CD4-positive, alpha-beta T cell (primary cell): Measurements from ENCODE around the gene PSMC5. TPM values are rescaled to one million over a fixed set of nuclear protein-coding genes. Genes with fewer than 3 reads are reported as not detected.
"Not testable (repeated sequence)": the region's sequence is repeated elsewhere in the genome, so short reads cannot be mapped to it uniquely, and the experiment has no call there.

Experiments
- ATAC-seq: fragments of 200-7000 bp; cut with Tn5 transposase; one replicate; pipeline ENCODE4 v1.10.0; 2022; ENCODE audit warnings: mild to moderate bottlenecking; ENCODE audit not compliant: poor library complexity
- CTCF ChIA-PET: fragments of 350-600 bp; sonication (Branson Sonifier 250); formaldehyde crosslinking; loops from one replicate; lab custom pipeline; 2021; ENCODE audit warnings: antibody characterized with exemption, inconsistent platforms; lab: Charles Lee
- POLR2A ChIA-PET: fragments of 350-600 bp; sonication (Branson Sonifier 250); formaldehyde crosslinking; loops from one replicate; lab custom pipeline; 2021; ENCODE audit warnings: antibody characterized with exemption, inconsistent platforms; lab: Charles Lee
- DNase-seq, 14 experiments: peaks; one replicate each; pipeline ENCODE4 v3.0.0-alpha.2; 2013 to 2020; ENCODE audit warnings: mixed read lengths in 2 of 14
- H3K27ac ChIP-seq, 2 donors: one replicate each; pipeline versions ENCODE4 v1.5.1 to v1.7.0; 2013; ENCODE audit warnings: low read length in 2 of 2, low read depth in 1 of 2, mild to moderate bottlenecking in 1 of 2
- H3K27me3 ChIP-seq, 2 experiments: 1 replicate in 1 of 2; 2 replicates in 1 of 2; pipeline versions ENCODE4 v1.6.1 to v1.7.0; 2013; ENCODE audit warnings: low read length in 2 of 2, control low read depth in 1 of 2, mild to moderate bottlenecking in 1 of 2, moderate library complexity in 1 of 2; ENCODE audit not compliant: insufficient read depth in 2 of 2, control insufficient read depth in 1 of 2
- H3K36me3 ChIP-seq: one replicate; pipeline ENCODE4 v1.6.1; 2013; ENCODE audit warnings: low read length, control low read depth; ENCODE audit not compliant: insufficient read depth
- H3K4me1 ChIP-seq: one replicate; pipeline ENCODE4 v1.6.1; 2013; ENCODE audit warnings: low read length, control low read depth; ENCODE audit not compliant: insufficient read depth
- H3K4me3 ChIP-seq: one replicate; pipeline ENCODE4 v1.5.1; 2013; ENCODE audit warnings: mild to moderate bottlenecking, low read length, moderate library complexity
- H3K9me3 ChIP-seq, 2 experiments: 1 replicate in 1 of 2; 2 replicates in 1 of 2; pipeline versions ENCODE4 v1.6.1 to v1.7.0; 2013; ENCODE audit warnings: low read length in 2 of 2, mild to moderate bottlenecking in 2 of 2, control low read depth in 1 of 2, moderate library complexity in 1 of 2; ENCODE audit not compliant: control insufficient read depth in 1 of 2, insufficient read depth in 1 of 2
- H3K27ac Mint-ChIP-seq: one replicate; pipeline ENCODE4 v1.8.0; 2020; ENCODE audit warnings: mixed read lengths
- H3K27me3 Mint-ChIP-seq: one replicate; pipeline ENCODE4 v1.8.0; 2021; ENCODE audit warnings: mixed read lengths
- H3K36me3 Mint-ChIP-seq: one replicate; pipeline ENCODE4 v1.8.0; 2021; ENCODE audit warnings: low read depth, mixed read lengths
- H3K4me1 Mint-ChIP-seq: one replicate; pipeline ENCODE4 v1.8.0; 2021; ENCODE audit warnings: low read depth, mixed read lengths
- H3K4me3 Mint-ChIP-seq: one replicate; pipeline ENCODE4 v1.8.0; 2020; ENCODE audit warnings: mild to moderate bottlenecking, mixed read lengths
- H3K9me3 Mint-ChIP-seq: one replicate; pipeline ENCODE4 v1.8.0; 2020; ENCODE audit warnings: mixed read lengths
- intact Hi-C, 2 experiments: fragments of 100-400 bp; cut with DNase I in 1 of 2; cut with micrococcal nuclease in 1 of 2; formaldehyde crosslinking; loops; one replicate each; pipeline versions ENCODE4 v1.15.1 to v1.9.0; 2023 to 2025; cut with DNase I, micrococcal nuclease
- total RNA-seq, 174 experiments: library from RNA in 2 of 174; stranded (reverse) in 2 of 174; gene quantifications; one replicate each; pipeline ENCODE4 v1.2.3 and lab custom pipeline; 2021 to 2026

Gene PSMC5
- total RNA-seq, 2 experiments from 2014 or later: 83.1 to 84.6 TPM

DNA sequence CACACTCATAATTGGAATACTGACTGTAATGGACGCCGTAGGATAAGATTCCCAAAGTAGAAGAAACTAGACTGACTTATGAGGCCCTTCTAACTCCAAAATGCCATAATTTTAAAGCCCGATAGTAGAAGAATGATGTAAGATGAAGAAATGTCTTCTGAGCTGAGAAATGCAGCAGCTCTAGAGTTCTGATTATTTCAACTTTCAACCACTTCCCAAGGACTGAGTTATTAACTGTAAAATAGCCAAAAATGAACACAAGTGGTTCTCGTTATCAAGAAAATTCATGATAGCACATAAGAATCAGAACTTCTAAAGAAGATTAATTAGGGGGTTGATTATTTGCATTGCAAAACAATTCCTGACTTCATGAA lies 43.0 kb downstream of the PSMC5 start:
- intact Hi-C loops, H3K27me3 ChIP-seq, ATAC-seq, DNase-seq, H3K27me3 Mint-ChIP-seq, H3K4me1 ChIP-seq, H3K36me3 Mint-ChIP-seq, H3K4me3 Mint-ChIP-seq, POLR2A ChIA-PET, H3K9me3 Mint-ChIP-seq, H3K36me3 ChIP-seq, H3K4me1 Mint-ChIP-seq, H3K4me3 ChIP-seq, H3K9me3 ChIP-seq, H3K27ac Mint-ChIP-seq, H3K27ac ChIP-seq: not testable (repeated sequence)
- CTCF ChIA-PET: interaction anchor here (1.0 kb wide), 1 partner anchor 22 kb away, joined by 3 read pairs; no protein-coding TSS in a partner anchor

DNA sequence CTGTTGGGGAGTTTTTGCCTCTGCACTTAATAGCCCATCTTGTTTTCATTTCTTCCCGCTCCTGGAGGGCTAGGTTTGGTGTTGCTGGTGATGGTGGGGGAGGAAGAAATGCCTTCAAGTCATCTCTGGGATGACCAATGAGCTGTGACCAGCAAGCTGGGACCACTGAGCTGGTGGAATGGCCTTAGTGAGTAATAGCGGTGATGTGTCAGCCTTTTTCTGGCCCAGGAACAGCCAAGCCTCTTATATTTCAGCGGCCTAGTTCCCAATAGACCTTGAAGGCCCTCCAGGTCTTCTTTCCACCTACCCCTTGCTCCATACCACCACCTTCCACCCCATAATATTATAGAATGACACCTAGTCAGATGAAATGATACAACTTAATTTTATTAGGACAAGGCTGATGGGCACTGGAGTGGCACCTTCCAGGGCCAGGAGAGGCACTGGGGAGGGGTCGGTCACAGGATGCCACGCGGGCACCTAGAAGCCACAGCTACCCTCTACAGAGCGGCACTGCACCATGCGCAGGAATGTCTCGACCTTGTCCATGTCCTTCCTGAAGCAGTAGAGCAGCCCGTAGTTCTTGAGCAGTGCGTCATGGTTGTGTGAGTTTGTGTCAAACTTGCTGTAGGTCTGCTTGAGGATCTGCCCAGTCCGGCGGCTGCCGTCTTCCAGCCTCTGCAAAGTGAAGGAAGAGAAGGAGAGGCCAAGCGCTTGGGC lies 44.6 kb downstream of the PSMC5 start:
- ATAC-seq, H3K27ac Mint-ChIP-seq, H3K27ac ChIP-seq, H3K36me3 ChIP-seq, H3K27me3 Mint-ChIP-seq, POLR2A ChIA-PET, H3K9me3 ChIP-seq, H3K4me3 ChIP-seq, intact Hi-C loops, H3K9me3 Mint-ChIP-seq, H3K4me1 ChIP-seq, CTCF ChIA-PET, H3K4me3 Mint-ChIP-seq, H3K27me3 ChIP-seq, DNase-seq, H3K4me1 Mint-ChIP-seq, H3K36me3 Mint-ChIP-seq: not testable (repeated sequence)

DNA sequence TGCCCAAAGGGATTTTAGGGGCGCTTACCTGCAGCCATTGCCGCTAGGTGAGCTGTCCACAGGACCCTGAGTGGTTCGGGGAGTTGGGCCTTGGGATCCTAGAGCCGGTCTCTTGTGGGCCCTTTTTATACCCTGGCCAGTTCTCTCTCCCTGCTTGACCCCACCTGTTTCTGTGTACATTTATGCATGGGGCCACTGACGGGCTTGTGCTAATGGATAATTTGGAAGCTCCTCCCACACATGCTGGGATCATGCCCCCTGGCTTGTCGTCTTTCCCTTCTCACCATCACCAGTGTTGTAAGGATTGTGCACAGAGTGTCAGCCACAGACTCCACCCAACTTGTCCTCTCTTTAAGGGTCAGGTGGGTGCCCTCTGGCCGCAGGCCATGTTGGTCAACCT lies 46.3 kb downstream of the PSMC5 start, which contains the start of gene CSH2:
Gene CSH2, minus strand, starts transcription at position 101 of the 400 bp plus-strand sequence. Its CDS starts 63 bp downstream, at position 38.
- ATAC-seq, H3K27ac Mint-ChIP-seq, CTCF ChIA-PET, H3K4me1 Mint-ChIP-seq, H3K4me1 ChIP-seq, DNase-seq, intact Hi-C loops, H3K9me3 ChIP-seq, H3K4me3 Mint-ChIP-seq, H3K9me3 Mint-ChIP-seq, H3K36me3 ChIP-seq, H3K4me3 ChIP-seq, H3K27me3 ChIP-seq, POLR2A ChIA-PET, H3K36me3 Mint-ChIP-seq, H3K27ac ChIP-seq, H3K27me3 Mint-ChIP-seq: not testable (repeated sequence)

DNA sequence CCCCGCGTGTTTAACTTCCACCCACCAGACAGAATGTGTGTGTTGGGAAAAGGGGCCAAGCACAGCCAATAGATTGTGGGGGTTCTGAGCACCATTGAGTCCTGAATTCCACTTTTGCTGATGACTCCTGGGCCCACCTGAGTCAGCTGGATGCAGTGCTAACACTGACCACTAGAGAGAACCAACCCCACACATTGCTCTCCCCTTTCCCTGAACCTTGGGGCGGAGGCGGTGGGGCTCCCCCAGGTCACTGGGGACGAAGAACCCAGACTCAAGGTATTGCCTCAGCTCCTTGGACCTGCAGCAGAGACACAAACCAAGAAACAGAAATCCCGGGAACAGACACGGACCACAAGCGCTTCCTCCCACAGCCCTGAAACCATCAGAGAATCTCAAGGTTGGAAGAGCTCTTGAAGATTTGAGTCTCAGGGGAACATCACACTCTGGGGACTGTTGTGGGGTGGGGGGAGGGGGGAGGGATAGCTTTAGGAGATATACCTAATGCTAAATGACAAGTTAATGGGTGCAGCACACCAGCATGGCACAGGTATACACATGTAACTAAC lies 46.9 kb downstream of the PSMC5 start:
- H3K4me3 Mint-ChIP-seq, ATAC-seq, CTCF ChIA-PET, intact Hi-C loops, H3K9me3 ChIP-seq, H3K36me3 Mint-ChIP-seq, H3K27ac Mint-ChIP-seq, H3K27me3 Mint-ChIP-seq, H3K27ac ChIP-seq, H3K9me3 Mint-ChIP-seq, H3K4me1 Mint-ChIP-seq, H3K4me1 ChIP-seq, H3K36me3 ChIP-seq, POLR2A ChIA-PET, H3K4me3 ChIP-seq, DNase-seq, H3K27me3 ChIP-seq: not testable (repeated sequence)

DNA sequence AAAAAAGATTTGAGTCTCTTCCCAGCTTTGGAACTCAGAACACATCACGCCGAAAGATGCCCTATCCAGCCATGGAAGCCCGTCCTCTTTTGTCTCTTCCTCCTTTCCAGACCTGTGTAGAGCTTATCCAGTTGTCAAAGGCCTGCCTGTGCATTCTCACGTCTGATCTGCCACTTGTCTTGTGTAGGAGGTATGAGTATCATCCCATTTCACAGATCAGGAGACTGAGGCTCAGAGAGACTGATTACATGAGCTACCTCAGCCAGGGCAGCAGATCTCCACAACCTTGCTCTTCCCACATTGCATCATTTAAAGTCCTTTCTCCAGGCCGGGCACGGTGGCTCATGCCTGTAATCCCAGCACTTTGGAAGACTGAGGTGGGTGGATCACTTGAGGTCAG lies 47.5 kb downstream of the PSMC5 start:
- DNase-seq, H3K27me3 Mint-ChIP-seq, H3K9me3 Mint-ChIP-seq, H3K4me3 ChIP-seq, H3K4me1 ChIP-seq, H3K27ac Mint-ChIP-seq, POLR2A ChIA-PET, H3K4me1 Mint-ChIP-seq, ATAC-seq, H3K36me3 Mint-ChIP-seq, intact Hi-C loops, H3K4me3 Mint-ChIP-seq, H3K27ac ChIP-seq, CTCF ChIA-PET, H3K9me3 ChIP-seq, H3K36me3 ChIP-seq, H3K27me3 ChIP-seq: not testable (repeated sequence)

DNA sequence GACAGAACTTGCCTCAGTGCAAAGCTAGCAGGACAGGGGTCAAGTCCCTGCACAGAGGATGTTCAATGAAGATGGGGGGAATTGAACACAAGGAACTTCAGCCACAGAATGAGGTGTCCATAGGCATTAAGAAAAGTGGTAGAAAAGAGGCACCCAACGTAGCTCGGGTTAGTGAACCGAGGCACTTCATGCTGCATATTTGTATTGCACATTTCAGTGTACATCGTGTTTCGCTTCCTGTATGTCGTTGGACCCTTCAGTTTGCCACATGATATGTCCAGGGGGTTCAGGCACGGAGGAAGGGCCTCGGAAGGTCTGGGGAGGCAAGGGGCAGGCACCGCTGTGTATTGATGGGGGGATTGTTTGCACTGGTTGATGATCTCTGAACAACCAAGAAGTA lies 51.2 kb downstream of the PSMC5 start:
- H3K36me3 ChIP-seq, H3K4me1 Mint-ChIP-seq, H3K27me3 Mint-ChIP-seq, H3K9me3 ChIP-seq, H3K36me3 Mint-ChIP-seq, H3K27me3 ChIP-seq, DNase-seq, H3K9me3 Mint-ChIP-seq, H3K27ac Mint-ChIP-seq, POLR2A ChIA-PET, H3K4me3 ChIP-seq, intact Hi-C loops, H3K27ac ChIP-seq, H3K4me3 Mint-ChIP-seq, ATAC-seq, CTCF ChIA-PET, H3K4me1 ChIP-seq: not testable (repeated sequence)
